HepG2 (cell line): ENCODE results near the gene TYMS. TPM values are rescaled to one million over a fixed set of nuclear protein-coding genes. Genes with fewer than 3 reads are reported as not detected.

Source experiments
- AKNA ChIP-seq: sonication (generic); formaldehyde crosslinking; IDR thresholded peaks from 2 replicates; pipeline ENCODE4 v1.4.0; 2020; ENCODE audit warnings: missing genetic modification reagents, borderline replicate concordance
- FOXP4 ChIP-seq: sonication (generic); formaldehyde crosslinking; IDR thresholded peaks from 2 replicates; pipeline ENCODE4 v1.4.0; 2020; ENCODE audit warnings: missing genetic modification reagents
- HINFP ChIP-seq: sonication (generic); formaldehyde crosslinking; IDR thresholded peaks from 2 replicates; pipeline ENCODE4 v1.4.0; 2020; ENCODE audit warnings: low read depth, mild to moderate bottlenecking, missing genetic modification reagents
- KDM4B ChIP-seq: sonication (generic); formaldehyde crosslinking; IDR thresholded peaks from 2 replicates; pipeline ENCODE4 v1.4.0; 2020; ENCODE audit warnings: missing genetic modification reagents
- KDM5B ChIP-seq: sonication (generic); formaldehyde crosslinking; IDR thresholded peaks from 2 replicates; pipeline ENCODE4 v1.4.0; 2020; ENCODE audit warnings: missing genetic modification reagents, mild to moderate bottlenecking, borderline replicate concordance
- SPEN ChIP-seq: sonication (generic); formaldehyde crosslinking; IDR thresholded peaks from 2 replicates; pipeline ENCODE4 v1.5.1; 2020; ENCODE audit warnings: low read depth, mild to moderate bottlenecking, missing genetic modification reagents
- ZNF136 ChIP-seq: sonication (generic); formaldehyde crosslinking; IDR thresholded peaks from 2 replicates; pipeline ENCODE4 v1.8.1; 2022; ENCODE audit warnings: low read depth, mild to moderate bottlenecking, moderate library complexity, missing genetic modification reagents
- ZNF274 ChIP-seq: sonication (generic); formaldehyde crosslinking; IDR thresholded peaks from 2 replicates; pipeline ENCODE4 v1.5.1; 2020; ENCODE audit warnings: mild to moderate bottlenecking, missing genetic modification reagents
- ZNF512 ChIP-seq: sonication (generic); formaldehyde crosslinking; IDR thresholded peaks from 2 replicates; pipeline ENCODE4 v1.4.0; 2020; ENCODE audit warnings: mild to moderate bottlenecking, missing genetic modification reagents
- ZNF513 ChIP-seq: sonication (generic); formaldehyde crosslinking; conservative IDR thresholded peaks from 2 replicates; pipeline ENCODE4 v1.5.0; 2020; ENCODE audit warnings: missing genetic modification reagents
- ZNF570 ChIP-seq: sonication (generic); formaldehyde crosslinking; IDR thresholded peaks from 2 replicates; pipeline ENCODE4 v1.4.0; 2020; ENCODE audit warnings: mild to moderate bottlenecking, missing genetic modification reagents, borderline replicate concordance
- ZNF891 ChIP-seq: sonication (generic); formaldehyde crosslinking; IDR thresholded peaks from 2 replicates; pipeline ENCODE4 v1.5.0; 2020; ENCODE audit warnings: mild to moderate bottlenecking, missing genetic modification reagents
- polyA plus RNA-seq, 8 experiments: library from polyadenylated mRNA; depleted of rRNA in 3 of 8; stranded (reverse) in 7 of 8; unstranded in 1 of 8; fragments of >200 nt; fragmentation: Illumina TruSeq in 4 of 8; extraction: Trizol in 4 of 8; gene quantifications; 2 replicates each; pipeline versions ENCODE4 v1.2.1 to v1.2.3, GENCODE V29; 2011 to 2016; ENCODE audit warnings: low read depth in 4 of 8, missing spikeins in 1 of 8, mixed read lengths in 1 of 8; ENCODE audit not compliant: insufficient read depth in 1 of 8
- total RNA-seq, 5 experiments: library from RNA; depleted of rRNA; stranded (reverse); fragments of >200 nt; fragmentation: Illumina TruSeq; extraction: Trizol; gene quantifications; 2 replicates each; pipeline ENCODE4 v1.2.3, GENCODE V29; 2016; ENCODE audit warnings: low read depth in 1 of 5

TYMS gene
- total and polyA plus RNA-seq, 2 of the 13 experiments (the other 11 are each of a cell fraction or from before 2014, with no cell fraction given) = 80.1 to 106 TPM

- no peak for TF ChIP-seq FOXP4
- TF ChIP-seq AKNA (CRISPR knock-in tag) = no peak
- no peak for TF ChIP-seq ZNF570
- no peak for TF ChIP-seq HINFP (CRISPR knock-in tag)
- TF ChIP-seq ZNF136 (CRISPR knock-in tag) = no peak
- no peak for TF ChIP-seq ZNF274 (CRISPR knock-in tag)
- no peak for TF ChIP-seq SPEN (CRISPR knock-in tag)
- no peak for TF ChIP-seq KDM5B (CRISPR knock-in tag)
- no peak for TF ChIP-seq ZNF513 (CRISPR knock-in tag)
- no peak for TF ChIP-seq ZNF512 (CRISPR knock-in tag)
- no peak for TF ChIP-seq KDM4B (CRISPR knock-in tag)
- no peak for TF ChIP-seq ZNF891 (CRISPR knock-in tag)
These were observed 45.9 kb downstream of the TYMS start (continued) for GRCh38 chr18:703213-703967.
